ENCODE results near the gene ZNF844. TPM values are rescaled to one million over a fixed set of nuclear protein-coding genes. Genes with fewer than 3 reads are reported as not detected.
A peak's percentile ranks its signal among the peaks of the same experiment; 100 is the strongest.

ZNF844 gene
- total and polyA plus RNA-seq, 7 donors = 1.3 to 12.2 (median 4.1) TPM

- Histone ChIP-seq H3K36me3 (ENCODE audit: insufficient read depth in 1 of 2, low read depth in 1 of 2) (peaks cover 0 to 9% of the 10 kb centered on the region in 2 donors), H3K27me3 (ENCODE audit: insufficient read depth in 3 of 3, low read length in 2 of 3) (no peaks in the 10 kb centered on the region), H3K27ac (no peak overlapping the region), H3K4me3 (no peak overlapping the region), H3K9me3 (peaks cover 13% of the 10 kb centered on the region), H3K4me1 (no peaks in the 10 kb centered on the region)
- ATAC-seq (peak in 1 of 4 donors; percentile 55), DNase-seq (peak; percentile 56 to 71)
- peak; percentile 48 for TF ChIP-seq CTCF (IDR thresholded peaks at IDR 0.05)
- intact Hi-C loops (cut with DNase I) = no loop called here
- 52 to 64% (median 58%) methylated on average over 5 of the region's 5 CpGs for WGBS, 3 donors
These were observed 26.3 kb downstream of the ZNF844 start for GRCh38 chr19:12090807-12091206.

DNA sequence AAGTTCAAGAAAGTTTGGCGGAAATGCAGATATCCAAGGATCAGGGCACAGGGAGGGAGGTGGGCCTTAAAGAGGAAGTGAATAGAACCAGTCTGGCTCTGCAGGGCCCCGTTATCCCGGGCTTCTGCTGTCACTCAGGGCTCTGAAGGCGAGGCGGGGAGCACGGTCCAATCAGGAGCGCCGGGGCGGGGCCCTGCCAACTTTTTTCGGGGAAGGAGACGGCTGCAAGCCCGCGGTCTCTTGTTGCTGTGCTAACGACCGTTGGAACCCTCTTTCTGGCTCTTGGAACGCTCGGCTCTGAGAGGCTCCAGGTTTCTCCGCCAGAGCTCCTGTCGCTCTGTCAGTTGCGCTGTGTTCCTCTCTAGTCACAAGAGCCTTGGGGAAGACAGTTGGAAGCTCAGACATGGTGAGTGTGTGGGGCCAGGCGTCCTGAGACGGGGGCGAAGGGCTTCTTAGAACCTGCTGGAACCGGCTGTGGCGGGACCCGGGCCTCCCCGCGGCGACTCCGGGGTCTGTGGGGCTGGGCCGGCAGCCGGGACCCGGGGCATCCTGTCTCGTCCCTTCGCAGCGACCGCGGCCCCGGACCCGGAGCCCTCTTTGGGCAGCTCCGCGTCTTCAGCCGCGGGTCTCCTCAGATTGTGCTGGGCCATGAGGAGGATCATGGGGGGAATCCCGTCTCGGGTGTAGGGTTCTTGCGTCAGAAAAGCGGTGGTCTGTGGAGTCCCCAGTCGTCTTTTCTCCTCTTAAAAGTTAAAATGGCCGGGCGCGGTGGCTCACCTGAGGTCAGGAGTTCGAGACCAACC lies 27.7 kb downstream of the ZNF844 start:
- whole genome bisulfite sequencing, 3 donors = 2 to 8% (median 3%) methylated on average over 53 of the region's 53 CpGs
- DNase-seq (peak; percentile 84 to 90), ATAC-seq (peak; percentile 63 to 88 (median 72))
- H3K27ac ChIP-seq = peak overlapping the region; percentile 46
- no peaks in the 10 kb centered on the region for H3K4me1 ChIP-seq
- TF ChIP-seq CTCF (IDR thresholded peaks at IDR 0.05) = no peak
- peaks cover 5% of the 10 kb centered on the region for H3K9me3 ChIP-seq
- H3K4me3 ChIP-seq = peak overlapping the region; percentile 67
- H3K27me3 ChIP-seq (ENCODE audit: insufficient read depth in 3 of 3, low read length in 2 of 3) = no peaks in the 10 kb centered on the region
- H3K36me3 ChIP-seq (ENCODE audit: insufficient read depth in 1 of 2, low read depth in 1 of 2) = peaks cover 0 to 9% of the 10 kb centered on the region in 2 donors
- intact Hi-C loops (cut with DNase I) = no loop called here

DNA sequence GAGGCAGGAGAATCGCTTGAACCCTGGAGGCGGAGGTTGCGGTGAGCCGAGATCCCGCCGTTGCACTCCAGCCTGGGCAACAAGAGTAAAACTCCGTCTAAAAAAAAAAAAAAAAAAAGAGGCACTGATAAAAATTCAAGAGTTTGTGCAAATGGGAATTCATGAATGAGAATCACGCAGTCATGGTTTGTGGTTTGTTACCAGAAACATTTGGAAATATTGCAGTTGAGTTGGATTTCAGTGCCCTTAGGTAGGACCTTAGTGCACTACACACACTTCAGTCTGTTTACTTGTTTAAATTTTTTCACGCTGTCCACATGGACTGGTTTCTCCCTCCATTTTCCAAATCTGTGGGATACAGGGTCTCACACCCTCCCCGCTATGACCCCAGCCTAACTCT lies 28.4 kb downstream of the ZNF844 start:
- peak overlapping the region; percentile 67 for H3K4me3 ChIP-seq
- no peak overlapping the region for H3K27ac ChIP-seq
- intact Hi-C loops (cut with DNase I) = no loop called here
- DNase-seq (no peak), ATAC-seq (no peak)
- 32 to 39% (median 32%) methylated on average over 10 of the region's 10 CpGs for WGBS, 3 donors
- peaks cover 5% of the 10 kb centered on the region for H3K9me3 ChIP-seq
- H3K4me1 ChIP-seq = no peaks in the 10 kb centered on the region
- peaks cover 0 to 10% of the 10 kb centered on the region in 2 donors for H3K36me3 ChIP-seq (ENCODE audit: insufficient read depth in 1 of 2, low read depth in 1 of 2)
- no peak for TF ChIP-seq CTCF (IDR thresholded peaks at IDR 0.05)
- H3K27me3 ChIP-seq (ENCODE audit: insufficient read depth in 3 of 3, low read length in 2 of 3) = no peaks in the 10 kb centered on the region

DNA sequence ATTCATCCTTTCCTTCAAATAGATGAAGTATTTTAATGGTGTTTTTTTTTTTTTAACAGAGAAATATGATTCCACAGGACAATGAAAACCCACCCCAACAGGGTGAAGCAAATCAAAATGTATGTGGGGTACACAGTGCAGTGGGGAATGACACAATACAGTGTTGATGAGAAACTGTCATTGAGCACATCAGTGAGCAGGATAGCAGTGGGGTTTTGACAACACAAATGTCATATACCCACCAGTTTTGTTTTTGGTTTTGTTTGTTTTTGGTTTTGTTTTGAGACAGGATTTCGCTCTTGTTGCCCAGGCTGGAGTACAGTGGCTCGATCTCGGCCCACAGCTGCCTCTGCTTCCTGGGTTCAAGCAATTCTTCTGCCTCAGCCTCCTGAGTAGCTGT lies 29.2 kb downstream of the ZNF844 start:
- intact Hi-C loops (cut with DNase I) = no loop called here
- peaks cover 3% of the 10 kb centered on the region for H3K9me3 ChIP-seq
- H3K4me1 ChIP-seq = no peaks in the 10 kb centered on the region
- no peak for TF ChIP-seq CTCF (IDR thresholded peaks at IDR 0.05)
- DNase-seq (no peak), ATAC-seq (no peak)
- no peak overlapping the region for H3K27ac ChIP-seq
- H3K27me3 ChIP-seq (ENCODE audit: insufficient read depth in 3 of 3, low read length in 2 of 3) = no peaks in the 10 kb centered on the region
- 88 to 100% (median 98%) methylated on average over 3 of the region's 3 CpGs for WGBS, 3 donors
- peaks cover 0 to 12% of the 10 kb centered on the region in 2 donors for H3K36me3 ChIP-seq (ENCODE audit: insufficient read depth in 1 of 2, low read depth in 1 of 2)
- no peak overlapping the region for H3K4me3 ChIP-seq
